Measurements from ENCODE around the gene TMEM8B.
"Not testable (repeated sequence)": the region's sequence is repeated elsewhere in the genome, so short reads cannot be mapped to it uniquely, and the experiment has no call there.

The TMEM8B gene

GRCh38 chr9:35908504-35909125 is 79.6 kb downstream of the TMEM8B start:
- DNase-seq (ENCODE audit: low spot score), result no peak

GRCh38 chr9:35909274-35909673 is 80.2 kb downstream of the TMEM8B start, which contains the start of gene SPAAR:
Gene SPAAR, plus strand, starts transcription at chr9:35909490. Its CDS starts 974 bp downstream, at chr9:35910464.
- DNase-seq (ENCODE audit: low spot score), result no peak

GRCh38 chr9:35909687-35910612 is 80.9 kb downstream of the TMEM8B start:
- no peak for DNase-seq (ENCODE audit: low spot score)

GRCh38 chr9:35910613-35911359 is 81.8 kb downstream of the TMEM8B start:
- no peak for DNase-seq (ENCODE audit: low spot score)

- no peak for DNase-seq (ENCODE audit: low spot score)
Measured at GRCh38 chr9:35911690-35912089, 82.7 kb downstream of the TMEM8B start.

- DNase-seq (ENCODE audit: low spot score), result no peak
Measured at GRCh38 chr9:35912791-35913400, 83.9 kb downstream of the TMEM8B start.

- not testable (repeated sequence) for DNase-seq (ENCODE audit: low spot score)
Measured at GRCh38 chr9:35913429-35913828, 84.4 kb downstream of the TMEM8B start.

GRCh38 chr9:35914301-35914807 is 85.3 kb downstream of the TMEM8B start:
- no peak for DNase-seq (ENCODE audit: low spot score)

Measured in globus pallidus (tissue), 1 donor.